Activated T-cell treated with anti-CD3 and anti-CD28 coated beads, Interleukin-2, amount 50 U/mL, for 72 hours (primary cell): ENCODE data around the gene WAC. TPM values are rescaled to one million over a fixed set of nuclear protein-coding genes. Genes with fewer than 3 reads are reported as not detected.
A peak's percentile ranks its signal among the peaks of the same experiment; 100 is the strongest.

Experiments used
- ATAC-seq, 2 donors: fragments of 150-1000 bp; cut with Tn5 transposase; replicated peaks in 1 of 2; 2 replicates each; pipeline ENCODE4 v1.10.0; 2021; ENCODE audit warnings: moderate library complexity in 2 of 2, mild to moderate bottlenecking in 1 of 2
- DNase-seq, 2 donors: peaks; one replicate each; pipeline ENCODE4 v3.0.0; 2021 to 2022; ENCODE audit warnings: mixed read lengths in 1 of 2
- H3K27ac Mint-ChIP-seq: one replicate; pipeline ENCODE4 v1.8.0; 2022; ENCODE audit warnings: mild to moderate bottlenecking, moderate library complexity, mixed read lengths
- H3K27me3 Mint-ChIP-seq: one replicate; pipeline ENCODE4 v1.8.0; 2022; ENCODE audit warnings: low read depth, mixed read lengths
- H3K36me3 Mint-ChIP-seq, 2 donors: one replicate each; pipeline ENCODE4 v1.8.0; 2022; ENCODE audit warnings: mixed read lengths in 2 of 2, mild to moderate bottlenecking in 1 of 2; ENCODE audit not compliant: insufficient read depth in 2 of 2
- H3K4me1 Mint-ChIP-seq: one replicate; pipeline ENCODE4 v1.8.0; 2022; ENCODE audit warnings: low read depth, mixed read lengths
- H3K4me3 Mint-ChIP-seq, 2 donors: one replicate each; pipeline ENCODE4 v1.8.0; 2022; ENCODE audit warnings: mild to moderate bottlenecking in 2 of 2, mixed read lengths in 2 of 2, moderate library complexity in 2 of 2
- H3K9me3 Mint-ChIP-seq, 2 donors: one replicate each; pipeline ENCODE4 v1.8.0; 2022; ENCODE audit warnings: mixed read lengths in 2 of 2
- total RNA-seq, 2 donors: library from RNA; stranded (reverse); gene quantifications; one replicate each; pipeline ENCODE4 v1.2.3, GENCODE V29; 2022

WAC gene
- total RNA-seq, 2 donors from 2014 or later, result 173 to 194 TPM

- Mint-ChIP-seq H3K4me3 (peak overlapping the region in 1 of 2 donors; percentile 40), H3K27me3 (no peaks in the 10 kb centered on the region), H3K9me3 (no peaks in the 10 kb centered on the region), H3K27ac (peak overlapping the region; percentile 60), H3K4me1 (peaks cover 60% of the 10 kb centered on the region), H3K36me3 (peaks cover 10 to 46% of the 10 kb centered on the region in 2 donors)
- DNase-seq, result no peak
- no peak for ATAC-seq
These were observed 47.9 kb downstream of the WAC start for GRCh38 chr10:28580825-28581224.

GRCh38 chr10:28581916-28582315 is 49.0 kb downstream of the WAC start:
- peaks cover 58% of the 10 kb centered on the region for H3K4me1 Mint-ChIP-seq
- H3K9me3 Mint-ChIP-seq, result no peaks in the 10 kb centered on the region
- no peaks in the 10 kb centered on the region for H3K27me3 Mint-ChIP-seq
- H3K4me3 Mint-ChIP-seq, result peak overlapping the region in 1 of 2 donors; percentile 27
- H3K36me3 Mint-ChIP-seq, result peaks cover 10 to 52% of the 10 kb centered on the region in 2 donors
- H3K27ac Mint-ChIP-seq, result peak overlapping the region; percentile 69
- DNase-seq, result no peak
- peak; percentile 15 to 43 for ATAC-seq

DNA sequence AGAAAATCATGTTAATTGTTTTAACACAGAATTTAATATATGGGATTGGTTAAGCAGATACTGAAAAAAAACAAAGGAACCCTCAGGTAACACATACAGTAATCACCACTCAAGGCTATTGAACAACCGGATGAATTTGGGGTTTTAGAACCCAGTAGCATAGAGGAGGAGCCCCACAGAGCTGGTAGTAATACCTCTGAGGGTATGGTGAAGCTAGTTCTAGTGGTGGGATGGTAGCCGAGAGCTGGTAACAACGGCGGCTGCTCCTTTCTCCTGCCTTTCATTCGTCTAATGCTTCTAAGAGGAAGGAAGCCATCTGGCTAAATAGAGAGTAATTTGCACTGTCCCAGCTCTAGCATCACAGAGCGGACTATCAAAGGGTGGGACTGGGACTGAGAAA is 52.2 kb downstream of the WAC start:
- no peak overlapping the region for H3K4me3 Mint-ChIP-seq
- no peaks in the 10 kb centered on the region for H3K27me3 Mint-ChIP-seq
- H3K36me3 Mint-ChIP-seq, result peaks cover 6 to 48% of the 10 kb centered on the region in 2 donors
- no peaks in the 10 kb centered on the region for H3K9me3 Mint-ChIP-seq
- no peak for DNase-seq
- peaks cover 30% of the 10 kb centered on the region for H3K4me1 Mint-ChIP-seq
- no peak overlapping the region for H3K27ac Mint-ChIP-seq
- no peak for ATAC-seq

DNA sequence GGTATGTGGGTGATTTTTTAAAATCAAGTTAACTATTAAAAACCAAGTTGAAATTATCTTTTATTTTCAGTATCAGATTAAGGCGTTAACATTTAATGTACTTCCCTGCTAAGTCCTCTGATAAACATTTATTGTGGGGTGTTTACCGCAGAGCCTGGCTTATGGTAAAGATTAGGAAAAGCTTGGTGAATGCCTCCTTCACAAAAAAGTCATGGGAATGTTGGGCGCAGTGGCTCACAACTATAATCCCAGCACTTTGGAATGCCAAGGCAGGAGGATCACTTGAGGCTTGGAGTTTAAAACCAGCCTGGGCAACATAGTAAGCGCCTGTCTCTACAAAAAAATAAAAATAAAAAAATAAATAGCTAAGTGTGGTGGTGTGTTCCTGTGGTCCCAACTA is 53.3 kb downstream of the WAC start:
- Mint-ChIP-seq H3K4me3 (no peak overlapping the region), H3K27me3 (no peaks in the 10 kb centered on the region), H3K27ac (no peak overlapping the region), H3K9me3 (no peaks in the 10 kb centered on the region), H3K4me1 (peaks cover 19% of the 10 kb centered on the region), H3K36me3 (peaks cover 8 to 47% of the 10 kb centered on the region in 2 donors)
- DNase-seq, result no peak
- no peak for ATAC-seq

GRCh38 chr10:28587270-28587969 is 54.5 kb downstream of the WAC start:
- peak overlapping the region; percentile 68 for H3K27ac Mint-ChIP-seq
- no peak overlapping the region for H3K4me3 Mint-ChIP-seq
- peaks cover 8 to 47% of the 10 kb centered on the region in 2 donors for H3K36me3 Mint-ChIP-seq
- no peaks in the 10 kb centered on the region for H3K9me3 Mint-ChIP-seq
- H3K4me1 Mint-ChIP-seq, result peaks cover 19% of the 10 kb centered on the region
- DNase-seq (no peak), ATAC-seq (no peak)
- H3K27me3 Mint-ChIP-seq, result no peaks in the 10 kb centered on the region

GRCh38 chr10:28587970-28588290 is 55.0 kb downstream of the WAC start:
- H3K36me3 Mint-ChIP-seq, result peaks cover 10 to 47% of the 10 kb centered on the region in 2 donors
- no peaks in the 10 kb centered on the region for H3K27me3 Mint-ChIP-seq
- no peak overlapping the region for H3K27ac Mint-ChIP-seq
- ATAC-seq, result no peak
- H3K4me3 Mint-ChIP-seq, result no peak overlapping the region
- peaks cover 24% of the 10 kb centered on the region for H3K4me1 Mint-ChIP-seq
- no peak for DNase-seq
- no peaks in the 10 kb centered on the region for H3K9me3 Mint-ChIP-seq

DNA sequence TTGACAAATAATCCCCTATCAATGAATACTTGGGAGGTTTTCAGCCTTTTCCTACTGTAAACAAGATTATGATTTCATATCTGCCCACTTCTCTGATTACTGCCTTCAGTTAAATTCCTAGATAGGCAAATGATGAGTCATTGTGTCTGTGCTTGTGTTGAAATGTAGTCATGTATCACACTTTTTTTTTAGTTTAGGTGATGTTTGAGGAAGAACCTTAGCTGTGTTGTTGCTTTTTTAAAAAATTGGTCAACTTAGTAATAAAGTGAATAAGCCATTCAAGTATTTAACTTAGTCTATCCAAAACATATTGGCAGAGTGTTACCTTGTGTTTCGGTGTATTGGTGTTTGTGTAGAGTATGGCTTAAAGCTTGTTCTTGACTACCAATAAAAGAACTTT is 60.0 kb downstream of the WAC start:
- no peaks in the 10 kb centered on the region for H3K9me3 Mint-ChIP-seq
- peaks cover 14 to 51% of the 10 kb centered on the region in 2 donors for H3K36me3 Mint-ChIP-seq
- peak overlapping the region; percentile 91 for H3K27ac Mint-ChIP-seq
- peak overlapping the region in 1 of 2 donors; percentile 78 for H3K4me3 Mint-ChIP-seq
- H3K27me3 Mint-ChIP-seq, result no peaks in the 10 kb centered on the region
- DNase-seq (no peak), ATAC-seq (peak in 1 of 2 donors; percentile 62)
- H3K4me1 Mint-ChIP-seq, result peaks cover 51% of the 10 kb centered on the region

DNA sequence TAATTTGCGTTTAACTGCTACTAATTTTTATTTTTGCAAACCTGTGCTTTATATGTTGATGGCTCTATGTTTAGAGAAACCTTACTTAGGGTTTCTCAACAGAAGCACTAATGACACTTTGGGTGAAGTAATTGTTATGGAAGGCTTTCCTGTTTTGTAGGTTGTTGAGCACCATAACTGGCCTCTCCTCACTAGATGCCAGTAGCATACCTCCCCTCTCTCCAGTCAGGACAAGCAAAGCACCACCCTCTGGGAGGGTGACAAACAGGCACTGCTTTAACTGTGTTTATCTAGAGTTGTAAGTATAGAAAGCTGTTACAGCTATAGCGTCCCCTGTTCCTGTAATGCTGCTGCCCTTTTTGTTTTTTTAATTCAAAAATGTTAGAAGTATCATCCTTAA is 60.9 kb downstream of the WAC start:
- H3K36me3 Mint-ChIP-seq, result peaks cover 17 to 55% of the 10 kb centered on the region in 2 donors
- H3K27ac Mint-ChIP-seq, result peak overlapping the region; percentile 58
- H3K4me3 Mint-ChIP-seq, result peak overlapping the region in 1 of 2 donors; percentile 40
- H3K9me3 Mint-ChIP-seq, result no peaks in the 10 kb centered on the region
- no peak for ATAC-seq
- no peaks in the 10 kb centered on the region for H3K27me3 Mint-ChIP-seq
- H3K4me1 Mint-ChIP-seq, result peaks cover 57% of the 10 kb centered on the region
- DNase-seq, result no peak

- Mint-ChIP-seq H3K36me3 (peaks cover 17 to 52% of the 10 kb centered on the region in 2 donors), H3K27me3 (no peaks in the 10 kb centered on the region), H3K9me3 (no peaks in the 10 kb centered on the region), H3K4me1 (peaks cover 57% of the 10 kb centered on the region), H3K4me3 (peak overlapping the region in 1 of 2 donors; percentile 22), H3K27ac (peak overlapping the region; percentile 58)
- DNase-seq, result no peak
- peak; percentile 75 for ATAC-seq
These were observed 61.5 kb downstream of the WAC start for GRCh38 chr10:28594406-28594805.

DNA sequence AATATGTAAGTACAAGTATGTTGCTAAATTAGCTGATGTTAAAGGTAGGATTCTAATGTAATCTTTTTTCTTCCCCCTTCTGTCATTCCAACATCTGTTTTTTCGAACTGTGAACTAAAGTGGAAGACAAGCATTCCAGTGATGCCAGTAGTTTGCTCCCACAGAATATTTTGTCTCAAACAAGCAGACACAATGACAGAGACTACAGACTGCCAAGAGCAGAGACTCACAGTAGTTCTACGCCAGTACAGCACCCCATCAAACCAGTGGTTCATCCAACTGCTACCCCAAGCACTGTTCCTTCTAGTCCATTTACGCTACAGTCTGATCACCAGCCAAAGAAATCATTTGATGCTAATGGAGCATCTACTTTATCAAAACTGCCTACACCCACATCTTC is 62.7 kb downstream of the WAC start:
- ATAC-seq, result no peak
- H3K4me1 Mint-ChIP-seq, result peaks cover 59% of the 10 kb centered on the region
- no peaks in the 10 kb centered on the region for H3K27me3 Mint-ChIP-seq
- no peaks in the 10 kb centered on the region for H3K9me3 Mint-ChIP-seq
- DNase-seq, result no peak
- H3K36me3 Mint-ChIP-seq, result peaks cover 16 to 47% of the 10 kb centered on the region in 2 donors
- H3K27ac Mint-ChIP-seq, result no peak overlapping the region
- H3K4me3 Mint-ChIP-seq, result no peak overlapping the region

DNA sequence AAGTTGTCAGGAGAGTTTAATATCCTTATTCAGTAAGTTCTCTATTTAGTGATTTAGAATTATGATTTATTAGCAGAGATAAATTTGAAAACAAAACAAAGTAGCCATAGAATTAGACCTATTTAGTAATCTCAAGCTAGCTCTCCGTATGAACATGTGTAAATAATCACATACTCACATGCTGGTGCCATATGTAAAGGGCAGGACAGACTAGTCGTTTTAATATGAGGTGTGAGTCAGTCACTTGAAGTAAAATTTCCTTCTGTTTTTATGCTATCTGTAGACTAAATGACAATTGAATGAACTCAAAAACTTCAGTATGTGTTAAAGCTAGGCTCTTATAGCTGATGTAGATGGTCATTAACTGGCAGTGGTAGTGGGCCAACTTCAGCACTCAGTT is 67.1 kb downstream of the WAC start:
- H3K9me3 Mint-ChIP-seq, result no peaks in the 10 kb centered on the region
- no peak for ATAC-seq
- H3K27me3 Mint-ChIP-seq, result no peaks in the 10 kb centered on the region
- H3K36me3 Mint-ChIP-seq, result peaks cover 16 to 31% of the 10 kb centered on the region in 2 donors
- no peak overlapping the region for H3K27ac Mint-ChIP-seq
- no peak for DNase-seq
- H3K4me3 Mint-ChIP-seq, result no peak overlapping the region
- H3K4me1 Mint-ChIP-seq, result peaks cover 48% of the 10 kb centered on the region

- Mint-ChIP-seq H3K4me1 (peaks cover 45% of the 10 kb centered on the region), H3K27me3 (no peaks in the 10 kb centered on the region), H3K36me3 (peaks cover 16 to 26% of the 10 kb centered on the region in 2 donors), H3K9me3 (no peaks in the 10 kb centered on the region), H3K4me3 (no peak overlapping the region), H3K27ac (no peak overlapping the region)
- no peak for DNase-seq
- no peak for ATAC-seq
These were observed 68.1 kb downstream of the WAC start for GRCh38 chr10:28601012-28601411.

DNA sequence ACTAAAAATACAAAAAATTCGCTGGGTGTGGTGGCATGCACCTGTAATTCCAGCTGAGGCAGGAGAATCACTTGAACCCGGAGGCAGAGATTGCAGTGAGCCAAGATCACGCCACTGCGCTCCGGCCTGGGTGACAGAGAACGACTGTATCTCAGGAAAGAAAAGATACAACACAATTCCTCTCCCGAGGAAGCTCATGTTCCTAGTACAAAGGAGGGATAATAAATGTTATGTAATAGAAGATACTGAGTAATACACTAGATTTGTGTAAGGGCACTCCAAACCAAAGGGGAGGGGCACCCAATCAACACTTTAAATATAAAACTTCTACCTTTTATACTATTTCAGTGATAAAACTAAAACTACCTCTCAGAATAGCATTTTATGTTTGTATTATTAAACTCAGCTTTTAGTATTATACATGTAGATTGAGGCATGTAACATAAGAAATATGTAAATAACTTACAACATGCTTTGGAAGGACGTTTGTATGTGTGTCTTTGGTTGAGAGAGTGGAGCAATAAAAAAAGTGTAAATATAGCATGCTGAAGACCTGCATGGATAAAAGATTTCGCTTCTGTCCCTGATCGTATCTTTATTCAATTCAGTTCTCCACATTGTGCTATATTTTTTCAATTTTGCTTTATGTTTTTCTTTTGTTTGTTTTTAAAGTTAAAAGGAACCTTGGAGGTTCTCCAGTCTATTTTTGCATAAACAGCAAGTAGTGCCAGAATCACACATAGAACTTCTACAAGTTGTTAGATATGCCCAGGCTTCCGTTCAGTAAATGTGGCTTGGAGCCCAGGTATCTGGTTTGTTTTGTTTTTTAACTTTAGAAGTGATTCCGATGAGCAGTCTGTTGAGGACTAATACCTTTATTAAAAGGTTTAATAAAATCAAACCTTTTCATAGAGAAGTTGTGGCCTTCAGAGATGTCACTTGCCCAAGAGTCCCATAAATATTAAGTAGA is 71.9 kb downstream of the WAC start:
- Mint-ChIP-seq H3K9me3 (no peaks in the 10 kb centered on the region), H3K4me1 (peaks cover 31% of the 10 kb centered on the region), H3K27ac (peak overlapping the region; percentile 60), H3K4me3 (no peak overlapping the region), H3K36me3 (peaks cover 7 to 15% of the 10 kb centered on the region in 2 donors), H3K27me3 (no peaks in the 10 kb centered on the region)
- DNase-seq (no peak), ATAC-seq (no peak)
